Measurements from ENCODE around the gene RDH16. TPM values are rescaled to one million over a fixed set of nuclear protein-coding genes. Genes with fewer than 3 reads are reported as not detected.
"Not testable (repeated sequence)": the region's sequence is repeated elsewhere in the genome, so short reads cannot be mapped to it uniquely, and the experiment has no call there.

Gene RDH16
- total RNA-seq, 4 donors from 2014 or later = 0.84 to 4.7 (median 1.0) TPM

GRCh38 chr12:56978397-56979138, 21.2 kb upstream of the RDH16 start:
- intact Hi-C loops (cut with DNase I; ENCODE audit: low total_unique reads) = no loop called here
- peak in 1 of 2 donors; percentile 71 for DNase-seq (ENCODE audit: low spot score in 2 of 2)
- TF ChIP-seq CTCF (IDR thresholded peaks at IDR 0.05) (no peak), POLR2A (IDR thresholded peaks at IDR 0.05) (no peak)
- 80% methylated on average over 3 of the region's 3 CpGs for WGBS, 2 donors
- no peak overlapping the region for H3K4me3 ChIP-seq (ENCODE audit: low read depth, poor library complexity, severe bottlenecking)

GRCh38 chr12:56977361-56977760, 20.0 kb upstream of the RDH16 start:
- H3K4me3 ChIP-seq (ENCODE audit: low read depth, poor library complexity, severe bottlenecking); intact Hi-C loops (cut with DNase I; ENCODE audit: low total_unique reads): not testable (repeated sequence)
- DNase-seq (ENCODE audit: low spot score in 2 of 2) = peak in 1 of 2 donors; percentile 20
- whole genome bisulfite sequencing, 2 donors = 77 to 84% methylated on average over 4 of the region's 4 CpGs

GRCh38 chr12:56974224-56974623, 16.8 kb upstream of the RDH16 start:
- peak in 1 of 2 donors; percentile 4 for DNase-seq (ENCODE audit: low spot score in 2 of 2)
- 88 to 94% methylated on average over 3 of the region's 3 CpGs for WGBS, 2 donors
- intact Hi-C loops (cut with DNase I; ENCODE audit: low total_unique reads); H3K4me3 ChIP-seq (ENCODE audit: low read depth, poor library complexity, severe bottlenecking): not testable (repeated sequence)

- DNase-seq (ENCODE audit: low spot score in 2 of 2); intact Hi-C loops (cut with DNase I; ENCODE audit: low total_unique reads); H3K4me3 ChIP-seq (ENCODE audit: low read depth, poor library complexity, severe bottlenecking): not testable (repeated sequence)
- 75 to 84% methylated on average over 6 of the region's 6 CpGs for WGBS, 2 donors
These were observed 11.5 kb upstream of the RDH16 start for GRCh38 chr12:56968910-56969309.

- DNase-seq (ENCODE audit: low spot score in 2 of 2) = not testable (repeated sequence)
These were observed 8.7 kb upstream of the RDH16 start for GRCh38 chr12:56965997-56966642.

GRCh38 chr12:56965124-56965523, 7.7 kb upstream of the RDH16 start:
- H3K4me3 ChIP-seq (ENCODE audit: low read depth, poor library complexity, severe bottlenecking); DNase-seq (ENCODE audit: low spot score in 2 of 2); intact Hi-C loops (cut with DNase I; ENCODE audit: low total_unique reads): not testable (repeated sequence)
- WGBS, 2 donors = 96 to 99% methylated on average over 4 of the region's 4 CpGs

More at GRCh38 chr12:56965997-56966642, 8.7 kb upstream of the RDH16 start:
- 95 to 97% methylated on average over 15 of the region's 15 CpGs for WGBS, 2 donors
- intact Hi-C loops (cut with DNase I; ENCODE audit: low total_unique reads); H3K4me3 ChIP-seq (ENCODE audit: low read depth, poor library complexity, severe bottlenecking): not testable (repeated sequence)

- DNase-seq (ENCODE audit: low spot score in 2 of 2); H3K4me3 ChIP-seq (ENCODE audit: low read depth, poor library complexity, severe bottlenecking); intact Hi-C loops (cut with DNase I; ENCODE audit: low total_unique reads): not testable (repeated sequence)
- WGBS, 2 donors = 95% methylated on average over 10 of the region's 27 CpGs; no CpG with 5 or more reads in 1 of the 2 donors
These were observed 6.1 kb upstream of the RDH16 start for GRCh38 chr12:56963557-56963956.

- intact Hi-C loops (cut with DNase I; ENCODE audit: low total_unique reads); DNase-seq (ENCODE audit: low spot score in 2 of 2); H3K4me3 ChIP-seq (ENCODE audit: low read depth, poor library complexity, severe bottlenecking): not testable (repeated sequence)
- 65 to 70% methylated on average over 4 of the region's 4 CpGs for WGBS, 2 donors
These were observed 4.8 kb upstream of the RDH16 start for GRCh38 chr12:56962247-56962646.

- WGBS, 2 donors = 66 to 81% methylated on average over 2 of the region's 2 CpGs
- intact Hi-C loops (cut with DNase I; ENCODE audit: low total_unique reads) = no loop called here
- H3K4me3 ChIP-seq (ENCODE audit: low read depth, poor library complexity, severe bottlenecking) = no peak overlapping the region
- no peak for DNase-seq (ENCODE audit: low spot score in 2 of 2)
- no peak for TF ChIP-seq CTCF (IDR thresholded peaks at IDR 0.05)
- no peak for TF ChIP-seq POLR2A (IDR thresholded peaks at IDR 0.05)
These were observed 1.0 kb upstream of the RDH16 start for GRCh38 chr12:56958422-56958821.

Measured in lower leg skin (tissue), 4 donors.